Tibial nerve (tissue), 4 donors: ENCODE results near the gene TBC1D2B.
"Not testable (repeated sequence)": the region's sequence is repeated elsewhere in the genome, so short reads cannot be mapped to it uniquely, and the experiment has no call there.

ENCODE experiments used
- EP300 ChIP-seq, 2 donors: sonication (generic); formaldehyde crosslinking; IDR thresholded peaks; one replicate each; pipeline ENCODE4 v1.6.1; 2017; ENCODE audit warnings: antibody characterized with exemption in 2 of 2, mild to moderate bottlenecking in 1 of 2
- TF ChIP-seq, protein P1 (sequence below), 5 experiments: fragments of 200-600 bp in 3 of 5; fragments of 450-650 bp in 2 of 5; sonication (generic) in 3 of 5; IDR thresholded peaks; one replicate each; pipeline ENCODE4 v1.5.1; 2016 to 2019; ENCODE audit warnings: antibody characterized with exemption in 5 of 5, mild to moderate bottlenecking in 3 of 5, moderate library complexity in 2 of 5

DNA sequence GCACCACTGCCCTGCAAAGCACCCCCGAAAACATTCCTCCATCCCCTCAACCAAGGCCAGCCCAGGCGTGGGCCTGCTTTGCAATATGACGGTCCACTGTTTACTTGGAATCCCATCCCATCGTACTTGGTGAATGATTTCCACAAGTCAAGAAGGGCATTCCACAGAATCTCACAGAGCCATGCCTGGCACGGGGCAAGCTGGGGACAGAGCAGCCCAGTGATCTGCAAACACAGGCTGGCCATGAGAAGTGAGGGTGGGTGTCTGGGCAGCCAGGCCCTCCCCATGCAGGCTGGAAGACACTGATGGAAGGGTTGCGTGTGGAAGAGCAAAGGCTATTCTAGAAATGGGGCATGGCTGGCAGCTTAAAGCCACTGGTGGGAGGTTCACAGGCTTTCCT is 80.3 kb downstream of the TBC1D2B start:
- TF ChIP-seq, protein P1, sequence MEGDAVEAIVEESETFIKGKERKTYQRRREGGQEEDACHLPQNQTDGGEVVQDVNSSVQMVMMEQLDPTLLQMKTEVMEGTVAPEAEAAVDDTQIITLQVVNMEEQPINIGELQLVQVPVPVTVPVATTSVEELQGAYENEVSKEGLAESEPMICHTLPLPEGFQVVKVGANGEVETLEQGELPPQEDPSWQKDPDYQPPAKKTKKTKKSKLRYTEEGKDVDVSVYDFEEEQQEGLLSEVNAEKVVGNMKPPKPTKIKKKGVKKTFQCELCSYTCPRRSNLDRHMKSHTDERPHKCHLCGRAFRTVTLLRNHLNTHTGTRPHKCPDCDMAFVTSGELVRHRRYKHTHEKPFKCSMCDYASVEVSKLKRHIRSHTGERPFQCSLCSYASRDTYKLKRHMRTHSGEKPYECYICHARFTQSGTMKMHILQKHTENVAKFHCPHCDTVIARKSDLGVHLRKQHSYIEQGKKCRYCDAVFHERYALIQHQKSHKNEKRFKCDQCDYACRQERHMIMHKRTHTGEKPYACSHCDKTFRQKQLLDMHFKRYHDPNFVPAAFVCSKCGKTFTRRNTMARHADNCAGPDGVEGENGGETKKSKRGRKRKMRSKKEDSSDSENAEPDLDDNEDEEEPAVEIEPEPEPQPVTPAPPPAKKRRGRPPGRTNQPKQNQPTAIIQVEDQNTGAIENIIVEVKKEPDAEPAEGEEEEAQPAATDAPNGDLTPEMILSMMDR (IDR thresholded peaks at IDR 0.05): not testable (repeated sequence)
- not testable (repeated sequence) for TF ChIP-seq EP300 (IDR thresholded peaks at IDR 0.05)
